ENCODE results near the gene SUSD4.

GRCh38 chr1:223386013-223386412 lies 22.0 kb upstream of the SUSD4 start:
- TF ChIP-seq MAX (IDR thresholded peaks at IDR 0.05) = no peak
- no peak for TF ChIP-seq CTCF (IDR thresholded peaks at IDR 0.05)
- no peak for TF ChIP-seq POLR2A (IDR thresholded peaks at IDR 0.05; ENCODE audit: low read length)
- no peak for TF ChIP-seq HDAC2 (IDR thresholded peaks at IDR 0.05)
- no peak for TF ChIP-seq E2F6 (IDR thresholded peaks at IDR 0.05; ENCODE audit: borderline replicate concordance, low read depth)
- TF ChIP-seq JUN (IDR thresholded peaks at IDR 0.05) = no peak
- TF ChIP-seq KDM1A (IDR thresholded peaks at IDR 0.05; ENCODE audit: low read depth) = no peak
- no peak for TF ChIP-seq ZNF302 (CRISPR knock-in tag; IDR thresholded peaks at IDR 0.05)
- TF ChIP-seq CEBPB (IDR thresholded peaks at IDR 0.05) = no peak
- TF ChIP-seq RAD21 (conservative IDR thresholded peaks at IDR 0.05 in 1 of 2, IDR thresholded peaks at IDR 0.05 in 1 of 2) = no peak
- no peak for TF ChIP-seq MAZ (IDR thresholded peaks at IDR 0.05; ENCODE audit: borderline replicate concordance, low read depth, low read length)
- TF ChIP-seq HMGXB4 (CRISPR knock-in tag; IDR thresholded peaks at IDR 0.05; ENCODE audit: borderline replicate concordance) = no peak
- no peak for TF ChIP-seq GATA3 (IDR thresholded peaks at IDR 0.05; ENCODE audit: borderline replicate concordance)

All from A549 (cell line).